SK-N-SH treated with all-trans-retinoic acid at 6 μM for 48 hours (cell line): ENCODE results near the gene MINPP1.

Experiments used
- ATAC-seq: fragments of 200-7000 bp; cut with Tn5 transposase; 3 replicates; pipeline ENCODE4 v1.9.1; 2020; ENCODE audit warnings: mild to moderate bottlenecking, moderate library complexity
- ARNTL ChIP-seq: fragments of 450-650 bp; formaldehyde crosslinking; IDR thresholded peaks from 2 replicates; pipeline ENCODE4 v1.5.0; 2020; ENCODE audit warnings: low read depth, mild to moderate bottlenecking, moderate library complexity, borderline replicate concordance
- BACH2 ChIP-seq: fragments of 250-450 bp; sonication (Bioruptor Pico); IDR thresholded peaks from 2 replicates; pipeline ENCODE4 v1.9.0; 2021; ENCODE audit warnings: mild to moderate bottlenecking, borderline replicate concordance
- CREB5 ChIP-seq: fragments of 250-450 bp; sonication (Bioruptor Pico); IDR thresholded peaks from 2 replicates; pipeline ENCODE4 v1.5.1; 2020; ENCODE audit warnings: low read depth, mild to moderate bottlenecking, moderate library complexity
- CSDC2 ChIP-seq: fragments of 250-450 bp; sonication (Bioruptor Pico); IDR thresholded peaks from 2 replicates; pipeline ENCODE4 v1.5.0; 2020; ENCODE audit warnings: mild to moderate bottlenecking, moderate library complexity
- CSRNP3 ChIP-seq: fragments of 250-450 bp; sonication (Bioruptor Pico); IDR thresholded peaks from 2 replicates; pipeline ENCODE4 v1.5.1; 2021; ENCODE audit warnings: mild to moderate bottlenecking, moderate library complexity
- ESRRG ChIP-seq: fragments of 250-450 bp; sonication (Bioruptor Pico); IDR thresholded peaks from 2 replicates; pipeline ENCODE4 v1.6.1; 2021; ENCODE audit warnings: mild to moderate bottlenecking
- ISL1 ChIP-seq: fragments of 250-450 bp; sonication (Bioruptor Pico); IDR thresholded peaks from 2 replicates; pipeline ENCODE4 v2.1.2; 2022; ENCODE audit warnings: mild to moderate bottlenecking, moderate library complexity
- PATZ1 ChIP-seq: fragments of 250-450 bp; sonication (Bioruptor Pico); IDR thresholded peaks from 2 replicates; pipeline ENCODE4 v1.8.0; 2020; ENCODE audit warnings: mild to moderate bottlenecking, moderate library complexity, borderline replicate concordance
- POU6F1 ChIP-seq: fragments of 250-450 bp; sonication (Bioruptor Pico); IDR thresholded peaks from 2 replicates; pipeline ENCODE4 v1.8.0; 2021; ENCODE audit warnings: low read depth, mild to moderate bottlenecking, moderate library complexity, borderline replicate concordance
- SNAI2 ChIP-seq: fragments of 250-450 bp; sonication (Bioruptor Pico); IDR thresholded peaks from 2 replicates; pipeline ENCODE4 v1.5.0; 2020; ENCODE audit warnings: mild to moderate bottlenecking, moderate library complexity
- TCF4 ChIP-seq: fragments of 250-450 bp; sonication (Bioruptor Pico); IDR thresholded peaks from 2 replicates; pipeline ENCODE4 v1.8.0; 2021; ENCODE audit warnings: mild to moderate bottlenecking, moderate library complexity, borderline replicate concordance
- TSHZ2 ChIP-seq: fragments of 250-450 bp; sonication (Bioruptor Pico); IDR thresholded peaks from 2 replicates; pipeline ENCODE4 v1.5.0; 2020; ENCODE audit warnings: mild to moderate bottlenecking, moderate library complexity
- ZC3H10 ChIP-seq: fragments of 250-450 bp; sonication (Bioruptor Pico); IDR thresholded peaks from 2 replicates; pipeline ENCODE4 v1.5.1; 2021; ENCODE audit warnings: mild to moderate bottlenecking, moderate library complexity
- ZFP3 ChIP-seq: fragments of 250-450 bp; sonication (Bioruptor Pico); IDR thresholded peaks from 2 replicates; pipeline ENCODE4 v1.5.0; 2020; ENCODE audit warnings: mild to moderate bottlenecking, moderate library complexity
- ZFP30 ChIP-seq: fragments of 450-650 bp; formaldehyde crosslinking; IDR thresholded peaks from 2 replicates; pipeline ENCODE4 v1.5.0; 2022; ENCODE audit warnings: mild to moderate bottlenecking, moderate library complexity
- ZNF70 ChIP-seq: fragments of 450-650 bp; formaldehyde crosslinking; IDR thresholded peaks from 2 replicates; pipeline ENCODE4 v1.5.0; 2020; ENCODE audit warnings: mild to moderate bottlenecking, moderate library complexity
- ZNF8 ChIP-seq: fragments of 450-650 bp; formaldehyde crosslinking; IDR thresholded peaks from 2 replicates; pipeline ENCODE4 v1.5.0; 2020; ENCODE audit warnings: mild to moderate bottlenecking, moderate library complexity

MINPP1 gene

GRCh38 chr10:87596351-87596750 lies 91.7 kb downstream of the MINPP1 start:
- ATAC-seq, result no peak
- no peak for TF ChIP-seq BACH2
- TF ChIP-seq CSRNP3 (CRISPR knock-in tag), result no peak
- TF ChIP-seq ZFP30 (CRISPR knock-in tag), result no peak

GRCh38 chr10:87598700-87599099 lies 94.0 kb downstream of the MINPP1 start:
- no peak for ATAC-seq
- TF ChIP-seq ARNTL (no peak), CREB5 (CRISPR knock-in tag) (no peak), ESRRG (CRISPR knock-in tag) (no peak), ZFP3 (CRISPR knock-in tag) (no peak), CSRNP3 (CRISPR knock-in tag) (no peak), ZNF70 (CRISPR knock-in tag) (no peak), PATZ1 (CRISPR knock-in tag) (no peak), POU6F1 (CRISPR knock-in tag) (no peak), TCF4 (no peak), SNAI2 (CRISPR knock-in tag) (no peak), TSHZ2 (CRISPR knock-in tag) (no peak), CSDC2 (CRISPR knock-in tag) (no peak), ZC3H10 (no peak), ZFP30 (CRISPR knock-in tag) (no peak)

GRCh38 chr10:87600581-87600980 lies 95.9 kb downstream of the MINPP1 start:
- TF ChIP-seq ISL1 (CRISPR knock-in tag), result peak; percentile 38; the same call in 1 of the 2 replicates
- TF ChIP-seq TCF4, result no peak
- TF ChIP-seq ZFP30 (CRISPR knock-in tag), result no peak
- peak; percentile 62; the same call in 1 of the 2 replicates for TF ChIP-seq ZNF8 (CRISPR knock-in tag)
- no peak for ATAC-seq
